Omental fat pad (tissue), 4 donors: ENCODE data around the gene USPL1. TPM values are rescaled to one million over a fixed set of nuclear protein-coding genes. Genes with fewer than 3 reads are reported as not detected.

Source experiments
- ATAC-seq: fragments of 150-250 bp; one replicate; pipeline ENCODE4 v1.9.1; 2016; ENCODE audit warnings: mild to moderate bottlenecking, moderate library complexity; ENCODE audit not compliant: low FRiP score
- DNase-seq: peaks from one replicate; pipeline ENCODE4 v3.0.0-alpha.2; 2019; ENCODE audit warnings: low spot score
- total RNA-seq, 4 donors: library from RNA; depleted of rRNA; stranded (reverse); fragments of >200 nt; gene quantifications; one replicate each; pipeline ENCODE4 v1.1.0, GENCODE V29; 2016
- TF ChIP-seq, protein P1 (sequence below), 3 donors: fragments of 450-650 bp; IDR thresholded peaks; one replicate each; pipeline ENCODE4 v1.5.1; 2016 to 2017; ENCODE audit warnings: antibody characterized with exemption in 3 of 3, mild to moderate bottlenecking in 3 of 3, moderate library complexity in 2 of 3

Gene USPL1
- total RNA-seq, 4 donors from 2014 or later: 29.2 to 33.9 (median 32.6) TPM

DNA sequence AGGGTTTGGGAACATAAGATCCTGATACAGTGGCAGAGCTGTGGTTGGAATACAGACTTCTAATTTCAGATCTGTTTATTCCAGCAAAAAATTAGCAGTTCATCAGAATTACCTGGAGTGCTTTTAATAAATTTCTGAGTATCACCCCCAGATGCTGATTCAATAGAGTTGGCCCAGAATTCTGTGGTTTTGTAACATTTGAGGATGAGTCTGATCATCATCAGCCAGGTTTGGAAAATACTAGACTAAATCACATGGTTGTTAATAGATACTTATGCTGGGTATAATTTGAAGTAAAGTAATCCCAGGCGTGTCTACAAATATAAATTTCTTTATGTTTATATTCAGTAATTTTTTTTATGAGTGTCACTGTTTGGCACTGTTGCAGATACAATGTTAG is 4.8 kb downstream of the USPL1 start:
- TF ChIP-seq, protein P1, sequence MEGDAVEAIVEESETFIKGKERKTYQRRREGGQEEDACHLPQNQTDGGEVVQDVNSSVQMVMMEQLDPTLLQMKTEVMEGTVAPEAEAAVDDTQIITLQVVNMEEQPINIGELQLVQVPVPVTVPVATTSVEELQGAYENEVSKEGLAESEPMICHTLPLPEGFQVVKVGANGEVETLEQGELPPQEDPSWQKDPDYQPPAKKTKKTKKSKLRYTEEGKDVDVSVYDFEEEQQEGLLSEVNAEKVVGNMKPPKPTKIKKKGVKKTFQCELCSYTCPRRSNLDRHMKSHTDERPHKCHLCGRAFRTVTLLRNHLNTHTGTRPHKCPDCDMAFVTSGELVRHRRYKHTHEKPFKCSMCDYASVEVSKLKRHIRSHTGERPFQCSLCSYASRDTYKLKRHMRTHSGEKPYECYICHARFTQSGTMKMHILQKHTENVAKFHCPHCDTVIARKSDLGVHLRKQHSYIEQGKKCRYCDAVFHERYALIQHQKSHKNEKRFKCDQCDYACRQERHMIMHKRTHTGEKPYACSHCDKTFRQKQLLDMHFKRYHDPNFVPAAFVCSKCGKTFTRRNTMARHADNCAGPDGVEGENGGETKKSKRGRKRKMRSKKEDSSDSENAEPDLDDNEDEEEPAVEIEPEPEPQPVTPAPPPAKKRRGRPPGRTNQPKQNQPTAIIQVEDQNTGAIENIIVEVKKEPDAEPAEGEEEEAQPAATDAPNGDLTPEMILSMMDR (IDR thresholded peaks at IDR 0.05): no peak
- DNase-seq (no peak), ATAC-seq (no peak)

DNA sequence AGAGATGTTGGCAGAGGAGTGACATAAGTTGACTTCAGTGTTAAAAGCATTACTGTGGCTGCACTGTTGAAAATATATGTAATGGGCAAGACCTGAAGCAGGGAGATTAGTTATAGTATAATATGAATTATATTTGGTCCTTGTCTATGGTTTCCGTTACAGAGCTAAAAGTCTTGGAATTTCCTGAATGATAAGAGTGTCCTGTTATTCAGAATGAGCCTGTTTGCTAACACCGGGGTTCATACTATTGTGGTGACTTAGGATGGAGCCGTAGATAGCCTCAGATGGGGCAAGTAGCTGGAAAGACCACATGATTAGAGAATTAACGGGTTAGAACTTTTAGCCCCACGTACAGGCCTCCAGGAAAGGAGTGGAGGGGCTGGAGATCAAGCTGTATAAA is 5.7 kb downstream of the USPL1 start:
- TF ChIP-seq, protein P1 (IDR thresholded peaks at IDR 0.05): no peak
- ATAC-seq (no peak), DNase-seq (no peak)

DNA sequence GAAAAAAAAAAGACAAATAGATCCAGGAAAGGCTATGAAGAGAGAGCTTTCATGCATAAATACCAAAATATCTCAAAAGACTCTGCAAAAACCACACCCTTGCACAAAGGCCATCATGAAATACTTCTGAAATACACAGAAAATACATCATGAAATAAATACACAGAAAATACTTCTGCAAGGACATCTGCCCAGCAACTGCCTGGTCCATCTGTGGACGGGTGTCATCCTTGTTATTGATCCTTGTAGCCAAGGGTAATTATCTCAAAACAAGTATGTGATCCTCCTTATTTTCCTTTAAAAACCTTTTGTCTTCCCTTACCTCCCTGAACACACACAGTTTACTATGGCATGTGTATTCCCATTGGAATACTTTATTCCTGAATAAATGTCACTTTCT is 6.9 kb downstream of the USPL1 start:
- ATAC-seq: no peak
- TF ChIP-seq, protein P1 (IDR thresholded peaks at IDR 0.05): no peak
- no peak for DNase-seq

DNA sequence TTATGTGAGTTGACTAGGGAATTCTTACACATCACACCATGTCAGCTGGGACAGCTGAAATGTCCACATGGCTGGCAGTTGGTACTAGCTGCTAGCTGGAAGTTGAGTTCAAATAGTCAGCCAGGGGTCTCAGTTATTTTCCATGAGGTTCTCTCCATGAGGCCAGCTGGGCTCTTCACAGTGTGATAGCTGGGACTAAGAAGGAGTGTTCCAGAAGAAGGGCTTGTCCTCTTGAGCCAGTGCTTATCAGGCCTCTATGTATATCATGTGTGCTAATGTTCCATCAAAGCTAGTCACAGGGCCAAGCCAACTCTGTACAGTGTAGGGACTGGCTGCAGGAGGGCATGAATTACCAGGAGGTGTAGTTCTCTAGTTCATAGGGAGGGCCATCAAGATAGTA is 11.8 kb downstream of the USPL1 start:
- TF ChIP-seq, protein P1 (IDR thresholded peaks at IDR 0.05): no peak
- no peak for ATAC-seq
- DNase-seq: no peak

DNA sequence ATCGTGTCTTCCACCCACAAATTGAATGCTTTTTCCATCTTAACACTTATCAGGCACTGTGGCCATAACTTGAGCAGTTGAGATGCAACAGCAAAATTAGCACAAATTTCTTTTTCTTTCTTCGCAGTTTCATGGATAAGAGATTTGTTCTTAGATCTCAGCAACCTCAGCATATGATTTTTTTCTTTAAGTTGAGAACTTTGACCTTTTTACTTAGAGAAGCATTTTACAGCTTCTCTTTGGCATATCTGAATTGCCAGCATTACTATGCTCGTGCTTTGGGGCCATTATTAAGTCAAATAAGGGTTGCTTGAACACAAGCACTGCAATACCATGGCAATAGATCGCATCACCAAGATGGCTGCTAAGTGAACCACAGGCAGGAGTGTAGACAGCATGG is 16.1 kb downstream of the USPL1 start:
- DNase-seq (no peak), ATAC-seq (no peak)
- TF ChIP-seq, protein P1 (IDR thresholded peaks at IDR 0.05): no peak

DNA sequence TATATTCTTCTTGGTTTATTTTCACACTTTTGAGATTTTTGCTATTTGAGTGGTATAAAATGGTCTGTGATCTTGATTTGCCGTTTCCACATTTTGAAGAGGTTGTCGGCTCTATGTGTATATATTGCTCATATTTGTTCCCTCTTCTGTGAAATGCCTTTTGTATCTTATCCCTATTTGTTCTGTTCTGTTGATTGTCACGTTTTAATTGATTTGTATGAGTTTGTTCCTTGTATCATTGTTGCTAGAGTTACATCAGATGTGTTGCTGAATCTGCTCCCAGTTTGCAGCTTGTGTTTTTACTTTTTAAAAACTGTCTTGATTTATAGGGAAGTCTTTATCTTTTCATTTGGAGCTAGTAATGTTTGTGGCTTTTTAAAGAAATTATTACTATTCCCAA is 17.1 kb downstream of the USPL1 start:
- TF ChIP-seq, protein P1 (IDR thresholded peaks at IDR 0.05): no peak
- no peak for ATAC-seq

DNA sequence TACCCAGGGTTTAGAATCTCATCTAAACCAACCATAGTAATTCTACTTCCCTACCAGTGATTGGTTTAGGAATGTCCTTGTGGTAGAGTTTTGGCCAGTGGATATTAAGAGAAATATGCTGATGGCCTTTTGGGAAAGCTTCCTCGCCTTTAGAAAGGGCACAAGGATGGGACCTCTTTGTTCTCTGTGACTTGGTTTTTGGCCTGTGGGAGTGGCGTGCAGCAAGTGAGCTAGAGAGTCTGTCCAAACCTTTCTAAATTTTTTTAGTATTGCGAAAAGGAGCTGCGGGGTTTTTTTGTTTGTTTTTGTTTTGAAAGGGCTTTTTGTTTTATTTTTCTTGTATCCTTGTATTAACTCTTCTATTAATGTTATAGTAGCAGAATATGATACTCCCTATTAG is 20.6 kb downstream of the USPL1 start:
- DNase-seq (no peak), ATAC-seq (no peak)
- TF ChIP-seq, protein P1 (IDR thresholded peaks at IDR 0.05): no peak

More for the DNA sequence above, 17.1 kb downstream of the USPL1 start:
- no peak for DNase-seq
